GM19239 (cell line): ENCODE results near the gene BAG5.

Experiments
- DNase-seq: peaks from one replicate; pipeline ENCODE4 v3.0.0; 2011; ENCODE audit warnings: low spot score; ENCODE audit not compliant: insufficient read length
- FAIRE-seq: peaks from 2 replicates; lab custom pipeline; 2011; peaks lifted over from hg19 to GRCh38; lab: Jason Lieb, UNC

The BAG5 gene

GRCh38 chr14:103547941-103548462 lies 14.5 kb downstream of the BAG5 start:
- FAIRE-seq (no peak), DNase-seq (no peak)

- no peak for DNase-seq
- no peak for FAIRE-seq
Observed at GRCh38 chr14:103547455-103547940, 15.0 kb downstream of the BAG5 start.

GRCh38 chr14:103546652-103547454 lies 15.6 kb downstream of the BAG5 start:
- DNase-seq, result peak; percentile 98
- FAIRE-seq, result peak; percentile 84

- FAIRE-seq (no peak), DNase-seq (no peak)
Observed at GRCh38 chr14:103545915-103546651, 16.4 kb downstream of the BAG5 start.

GRCh38 chr14:103545219-103545914 lies 17.1 kb downstream of the BAG5 start:
- FAIRE-seq (no peak), DNase-seq (no peak)

- DNase-seq, result no peak
- no peak for FAIRE-seq
Observed at GRCh38 chr14:103544388-103545218, 17.9 kb downstream of the BAG5 start.

GRCh38 chr14:103543721-103544387 lies 18.6 kb downstream of the BAG5 start:
- DNase-seq, result no peak
- FAIRE-seq, result no peak

GRCh38 chr14:103543140-103543539 lies 19.3 kb downstream of the BAG5 start:
- FAIRE-seq (no peak), DNase-seq (no peak)

GRCh38 chr14:103542605-103543088 lies 19.8 kb downstream of the BAG5 start:
- FAIRE-seq (no peak), DNase-seq (no peak)

- DNase-seq, result no peak
Observed at GRCh38 chr14:103541709-103542604, 20.5 kb downstream of the BAG5 start.

GRCh38 chr14:103540821-103541708 lies 21.4 kb downstream of the BAG5 start:
- FAIRE-seq (no peak), DNase-seq (no peak)

More at GRCh38 chr14:103541709-103542604, 20.5 kb downstream of the BAG5 start:
- no peak for FAIRE-seq

- FAIRE-seq, result no peak
- no peak for DNase-seq
Observed at GRCh38 chr14:103539056-103539825, 23.2 kb downstream of the BAG5 start.

- FAIRE-seq (no peak), DNase-seq (no peak)
Observed at GRCh38 chr14:103538291-103539055, 24.0 kb downstream of the BAG5 start.

GRCh38 chr14:103537175-103537990 lies 25.1 kb downstream of the BAG5 start:
- FAIRE-seq (no peak), DNase-seq (no peak)

- FAIRE-seq, result no peak
- DNase-seq, result no peak
Observed at GRCh38 chr14:103536693-103537092, 25.8 kb downstream of the BAG5 start.
